Loucy (cell line): Measurements from ENCODE around the gene PROS1.

ENCODE experiments used
- H2AFZ ChIP-seq: fragments of 200-600 bp; sonication (generic); 2 replicates; pipeline ENCODE4 v1.6.0; 2016; ENCODE audit warnings: antibody characterized with exemption, mild to moderate bottlenecking, low read length, moderate library complexity
- H3F3A ChIP-seq: fragments of 200-600 bp; 2 replicates; pipeline ENCODE4 v1.6.0; 2016; ENCODE audit warnings: antibody characterized with exemption, low read depth, mild to moderate bottlenecking
- H3K27me3 ChIP-seq: fragments of 200-600 bp; sonication (generic); 2 replicates; pipeline ENCODE4 v1.6.1; 2014; ENCODE audit warnings: low read length, mild to moderate bottlenecking; ENCODE audit not compliant: insufficient read depth, poor library complexity, severe bottlenecking
- H3K36me3 ChIP-seq: fragments of 200-600 bp; sonication (generic); 2 replicates; pipeline ENCODE4 v1.6.1; 2016; ENCODE audit warnings: low read length; ENCODE audit not compliant: insufficient read depth
- H3K4me1 ChIP-seq: fragments of 200-600 bp; sonication (generic); 2 replicates; pipeline ENCODE4 v1.5.1; 2014; ENCODE audit warnings: low read length, mild to moderate bottlenecking; ENCODE audit not compliant: insufficient read depth, poor library complexity, severe bottlenecking
- H3K4me2 ChIP-seq: fragments of 200-600 bp; sonication (generic); 2 replicates; pipeline ENCODE4 v1.6.0; 2014; ENCODE audit warnings: antibody characterized with exemption, low read length, low read depth, mild to moderate bottlenecking; ENCODE audit not compliant: poor library complexity, severe bottlenecking
- H3K4me3 ChIP-seq: fragments of 200-600 bp; sonication (generic); 2 replicates; pipeline ENCODE4 v1.5.1; 2014; ENCODE audit warnings: low read length, mild to moderate bottlenecking, mixed read lengths; ENCODE audit not compliant: poor library complexity, severe bottlenecking
- H3K79me2 ChIP-seq: fragments of 200-600 bp; sonication (generic); 2 replicates; pipeline ENCODE4 v1.6.1; 2014; ENCODE audit warnings: low read length; ENCODE audit not compliant: insufficient read depth
- H3K9ac ChIP-seq: fragments of 200-600 bp; sonication (generic); 2 replicates; pipeline ENCODE4 v1.6.0; 2014; ENCODE audit warnings: mild to moderate bottlenecking, low read depth, low read length, moderate library complexity; ENCODE audit not compliant: poor library complexity, severe bottlenecking
- H3K9me2 ChIP-seq: fragments of 200-600 bp; sonication (generic); replicated peaks from 2 replicates; pipeline ENCODE4 v1.6.1; 2016; ENCODE audit warnings: low read depth, low read length, mixed read lengths
- H3K9me3 ChIP-seq: fragments of 200-600 bp; sonication (generic); 2 replicates; pipeline ENCODE4 v1.6.1; 2014; ENCODE audit warnings: mild to moderate bottlenecking, antibody characterized with exemption, low read length, low read depth; ENCODE audit not compliant: insufficient read depth
- H4K20me1 ChIP-seq: fragments of 200-600 bp; sonication (generic); 2 replicates; pipeline ENCODE4 v1.6.0; 2014; ENCODE audit warnings: antibody characterized with exemption, low read length, mild to moderate bottlenecking; ENCODE audit not compliant: insufficient read depth, poor library complexity, severe bottlenecking
- CTCF ChIP-seq: fragments of 200-600 bp; sonication (generic); conservative IDR thresholded peaks from 2 replicates; pipeline ENCODE4 v1.5.1; 2014; ENCODE audit warnings: mild to moderate bottlenecking, antibody characterized with exemption, low read length
- EZH2phosphoT487 ChIP-seq: fragments of 200-600 bp; IDR thresholded peaks from 2 replicates; pipeline ENCODE4 v1.6.1; 2018; ENCODE audit warnings: antibody characterized with exemption, mild to moderate bottlenecking, moderate library complexity, borderline replicate concordance

Gene PROS1

GRCh38 chr3:93983408-93983807 is 9.7 kb upstream of the PROS1 start:
- Histone ChIP-seq H3F3A (peaks cover 3% of the 10 kb centered on the region; the same call in 1 of the 2 replicates), H3K36me3 (no peaks in the 10 kb centered on the region), H3K4me3 (peak overlapping the region; percentile 15), H2AFZ (no peak overlapping the region), H4K20me1 (peaks cover 10% of the 10 kb centered on the region), H3K9me2 (no peaks in the 10 kb centered on the region), H3K27me3 (no peaks in the 10 kb centered on the region), H3K4me2 (peak overlapping the region; percentile 90), H3K9ac (no peak overlapping the region), H3K4me1 (peaks cover 30% of the 10 kb centered on the region), H3K9me3 (no peaks in the 10 kb centered on the region), H3K79me2 (peaks cover 16% of the 10 kb centered on the region)
- no peak for TF ChIP-seq EZH2phosphoT487
- no peak for TF ChIP-seq CTCF

GRCh38 chr3:93981649-93982048 is 8.0 kb upstream of the PROS1 start:
- Histone ChIP-seq H3K4me1 (peaks cover 30% of the 10 kb centered on the region), H4K20me1 (peaks cover 10% of the 10 kb centered on the region), H3K4me2 (peak overlapping the region; percentile 90), H3K79me2 (peaks cover 16% of the 10 kb centered on the region), H3K27me3 (no peaks in the 10 kb centered on the region), H2AFZ (no peak overlapping the region), H3K36me3 (no peaks in the 10 kb centered on the region), H3K4me3 (peak overlapping the region; percentile 83), H3F3A (peaks cover 3% of the 10 kb centered on the region; the same call in 1 of the 2 replicates), H3K9me3 (no peaks in the 10 kb centered on the region), H3K9ac (peak overlapping the region; percentile 64), H3K9me2 (no peaks in the 10 kb centered on the region)
- TF ChIP-seq CTCF (no peak), EZH2phosphoT487 (no peak)

GRCh38 chr3:93979850-93980676 is 6.4 kb upstream of the PROS1 start, which contains the start of gene ARL13B:
Gene ARL13B, plus strand, starts transcription at chr3:93980155. Its CDS starts 269 bp downstream, at chr3:93980424.
- Histone ChIP-seq H3K9me2 (no peaks in the 10 kb centered on the region), H3K4me1 (peaks cover 30% of the 10 kb centered on the region), H3F3A (peaks cover 3% of the 10 kb centered on the region; the same call in 1 of the 2 replicates), H3K36me3 (no peaks in the 10 kb centered on the region), H3K27me3 (no peaks in the 10 kb centered on the region), H3K79me2 (peaks cover 16% of the 10 kb centered on the region), H3K9ac (peak within 1 kb of the TSS; percentile 64), H2AFZ (peak within 1 kb of the TSS; percentile 96), H3K4me3 (peak within 1 kb of the TSS; percentile 83), H3K9me3 (no peaks in the 10 kb centered on the region), H3K4me2 (peak within 1 kb of the TSS; percentile 90), H4K20me1 (peaks cover 10% of the 10 kb centered on the region)
- TF ChIP-seq EZH2phosphoT487 (no peak), CTCF (no peak)
